AG09319 (cell line): ENCODE results near the gene TMEM108.

Experiments used
- DNase-seq: peaks from one replicate; pipeline ENCODE4 v3.0.0-alpha.2; 2010; ENCODE audit warnings: low read depth; ENCODE audit errors: extremely low read depth
- CTCF ChIP-seq: IDR thresholded peaks from 2 replicates; pipeline ENCODE4 v1.5.1; 2011; ENCODE audit warnings: low read depth, mild to moderate bottlenecking, inconsistent platforms, low read length, moderate library complexity

The TMEM108 gene

GRCh38 chr3:133181392-133182150 is 143.4 kb downstream of the TMEM108 start:
- no peak for TF ChIP-seq CTCF
- DNase-seq: no peak

- TF ChIP-seq CTCF: no peak
- DNase-seq: no peak
Observed at GRCh38 chr3:133187870-133188379, 149.7 kb downstream of the TMEM108 start.

GRCh38 chr3:133188996-133189395 is 150.8 kb downstream of the TMEM108 start:
- no peak for TF ChIP-seq CTCF
- no peak for DNase-seq

GRCh38 chr3:133189893-133190292 is 151.7 kb downstream of the TMEM108 start:
- no peak for TF ChIP-seq CTCF

GRCh38 chr3:133191818-133192217 is 153.6 kb downstream of the TMEM108 start:
- no peak for DNase-seq
- TF ChIP-seq CTCF: no peak

More at GRCh38 chr3:133189893-133190292, 151.7 kb downstream of the TMEM108 start:
- no peak for DNase-seq

- no peak for DNase-seq
- TF ChIP-seq CTCF: no peak
Observed at GRCh38 chr3:133192363-133192945, 154.3 kb downstream of the TMEM108 start.

GRCh38 chr3:133192967-133193366 is 154.8 kb downstream of the TMEM108 start:
- DNase-seq: no peak
- no peak for TF ChIP-seq CTCF
